Endothelial cell (in vitro differentiated cells): Measurements from ENCODE around the gene DPYD. TPM values are rescaled to one million over a fixed set of nuclear protein-coding genes. Genes with fewer than 3 reads are reported as not detected.

Experiments used
- DNase-seq: peaks from one replicate; pipeline ENCODE4 v3.0.0; 2021; ENCODE audit warnings: low spot score
- H3K27ac Mint-ChIP-seq: one replicate; pipeline ENCODE4 v1.8.0; 2021; ENCODE audit warnings: mixed read lengths, inconsistent platforms; ENCODE audit not compliant: unreplicated experiment
- H3K27me3 Mint-ChIP-seq: one replicate; pipeline ENCODE4 v1.8.0; 2021; ENCODE audit warnings: mild to moderate bottlenecking, moderate library complexity, mixed read lengths, inconsistent platforms; ENCODE audit not compliant: unreplicated experiment
- H3K36me3 Mint-ChIP-seq: one replicate; pipeline ENCODE4 v1.8.0; 2021; ENCODE audit warnings: mild to moderate bottlenecking, low read depth, mixed read lengths, inconsistent platforms; ENCODE audit not compliant: unreplicated experiment
- H3K4me1 Mint-ChIP-seq: one replicate; pipeline ENCODE4 v1.8.0; 2021; ENCODE audit warnings: mild to moderate bottlenecking, mixed read lengths, inconsistent platforms; ENCODE audit not compliant: unreplicated experiment
- H3K4me3 Mint-ChIP-seq: one replicate; pipeline ENCODE4 v1.8.0; 2021; ENCODE audit warnings: mild to moderate bottlenecking, mixed read lengths, inconsistent platforms; ENCODE audit not compliant: unreplicated experiment
- H3K9me3 Mint-ChIP-seq: one replicate; pipeline ENCODE4 v1.8.0; 2021; ENCODE audit warnings: mixed read lengths, inconsistent platforms; ENCODE audit not compliant: unreplicated experiment
- total RNA-seq: library from RNA; stranded (reverse); fragmentation: NEBNext Ultra II Directional; extraction: Animal tissue kit (Norgen Biotek cat#: 25700); gene quantifications from one replicate; pipeline ENCODE4 v1.2.1, GENCODE V29; 2021; ENCODE audit not compliant: unreplicated experiment
- TF ChIP-seq, protein P1 (sequence below): fragments of 200-600 bp; sonication (generic); IDR thresholded peaks from one replicate; pipeline ENCODE4 v1.5.0; 2021; ENCODE audit warnings: antibody characterized with exemption; ENCODE audit not compliant: unreplicated experiment

DPYD gene
- total RNA-seq, 1 donor from 2014 or later = 3.4 TPM

DNA sequence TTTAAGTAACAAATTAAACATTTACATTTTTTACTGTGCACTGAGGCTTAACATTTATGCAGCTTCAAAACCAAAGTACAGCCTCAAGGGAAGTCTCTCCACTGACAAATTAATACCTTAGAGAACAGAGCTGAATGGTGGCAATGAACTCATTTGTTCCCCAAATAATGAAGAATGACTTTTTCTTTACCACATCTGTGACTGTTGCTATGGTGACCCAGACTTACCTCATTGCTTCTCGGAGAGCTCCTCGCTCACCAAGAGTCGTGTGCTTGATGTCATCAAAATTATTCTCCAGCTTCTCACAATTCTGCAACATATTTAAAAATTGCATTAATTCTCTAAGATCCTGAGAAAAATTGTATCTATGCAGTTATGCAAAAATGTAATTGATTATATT is 92.9 kb downstream of the DPYD start:
- TF ChIP-seq, protein P1, sequence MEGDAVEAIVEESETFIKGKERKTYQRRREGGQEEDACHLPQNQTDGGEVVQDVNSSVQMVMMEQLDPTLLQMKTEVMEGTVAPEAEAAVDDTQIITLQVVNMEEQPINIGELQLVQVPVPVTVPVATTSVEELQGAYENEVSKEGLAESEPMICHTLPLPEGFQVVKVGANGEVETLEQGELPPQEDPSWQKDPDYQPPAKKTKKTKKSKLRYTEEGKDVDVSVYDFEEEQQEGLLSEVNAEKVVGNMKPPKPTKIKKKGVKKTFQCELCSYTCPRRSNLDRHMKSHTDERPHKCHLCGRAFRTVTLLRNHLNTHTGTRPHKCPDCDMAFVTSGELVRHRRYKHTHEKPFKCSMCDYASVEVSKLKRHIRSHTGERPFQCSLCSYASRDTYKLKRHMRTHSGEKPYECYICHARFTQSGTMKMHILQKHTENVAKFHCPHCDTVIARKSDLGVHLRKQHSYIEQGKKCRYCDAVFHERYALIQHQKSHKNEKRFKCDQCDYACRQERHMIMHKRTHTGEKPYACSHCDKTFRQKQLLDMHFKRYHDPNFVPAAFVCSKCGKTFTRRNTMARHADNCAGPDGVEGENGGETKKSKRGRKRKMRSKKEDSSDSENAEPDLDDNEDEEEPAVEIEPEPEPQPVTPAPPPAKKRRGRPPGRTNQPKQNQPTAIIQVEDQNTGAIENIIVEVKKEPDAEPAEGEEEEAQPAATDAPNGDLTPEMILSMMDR = no peak
- H3K36me3 Mint-ChIP-seq = no peaks in the 10 kb centered on the region
- no peak for DNase-seq
- H3K27ac Mint-ChIP-seq = no peak overlapping the region
- H3K9me3 Mint-ChIP-seq = no peaks in the 10 kb centered on the region
- no peaks in the 10 kb centered on the region for H3K27me3 Mint-ChIP-seq
- H3K4me3 Mint-ChIP-seq = no peak overlapping the region
- no peaks in the 10 kb centered on the region for H3K4me1 Mint-ChIP-seq

DNA sequence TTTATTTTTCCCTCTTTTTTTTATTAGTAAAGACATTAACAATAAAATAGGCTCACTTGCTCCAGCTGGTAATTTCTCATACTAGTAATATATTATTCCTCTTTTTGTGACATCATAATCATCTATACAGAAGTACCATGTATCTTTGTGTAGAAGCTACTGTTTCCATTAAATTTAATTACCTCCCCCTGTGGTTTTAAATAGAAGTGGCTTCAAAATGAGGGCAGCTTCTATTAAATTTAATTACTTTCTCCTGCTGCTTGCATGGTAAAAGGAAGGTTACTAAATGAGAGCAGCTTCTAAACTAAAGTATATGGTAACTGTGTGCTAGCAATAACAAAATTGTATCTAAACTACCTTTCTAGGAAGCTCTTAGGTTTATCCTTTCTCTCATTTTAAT is 94.0 kb downstream of the DPYD start:
- Mint-ChIP-seq H3K4me1 (no peaks in the 10 kb centered on the region), H3K9me3 (no peaks in the 10 kb centered on the region), H3K4me3 (no peak overlapping the region), H3K27me3 (no peaks in the 10 kb centered on the region), H3K36me3 (no peaks in the 10 kb centered on the region), H3K27ac (no peak overlapping the region)
- no peak for DNase-seq
- TF ChIP-seq, protein P1 = no peak

DNA sequence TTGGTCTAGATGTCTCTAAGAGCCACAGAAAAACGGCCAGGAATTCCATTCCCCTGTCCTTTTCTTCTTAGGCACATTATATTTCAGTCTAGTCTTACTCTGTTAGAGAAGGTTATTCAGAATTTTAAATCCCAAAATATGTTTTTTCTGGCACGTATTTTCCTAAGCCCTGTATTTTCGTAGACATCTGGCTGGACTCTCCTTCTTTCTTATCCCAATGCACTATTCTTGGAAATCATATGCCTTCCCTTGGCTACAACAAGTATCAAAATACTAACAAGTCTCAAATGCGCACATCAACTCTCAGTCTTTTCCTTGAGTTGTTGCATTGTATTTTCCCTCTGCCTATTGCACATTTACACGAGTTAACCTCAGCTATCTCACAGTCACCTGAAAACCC is 96.2 kb downstream of the DPYD start:
- Mint-ChIP-seq H3K36me3 (no peaks in the 10 kb centered on the region), H3K4me1 (no peaks in the 10 kb centered on the region), H3K9me3 (no peaks in the 10 kb centered on the region), H3K27ac (no peak overlapping the region), H3K4me3 (no peak overlapping the region), H3K27me3 (no peaks in the 10 kb centered on the region)
- TF ChIP-seq, protein P1 = no peak
- DNase-seq = no peak

DNA sequence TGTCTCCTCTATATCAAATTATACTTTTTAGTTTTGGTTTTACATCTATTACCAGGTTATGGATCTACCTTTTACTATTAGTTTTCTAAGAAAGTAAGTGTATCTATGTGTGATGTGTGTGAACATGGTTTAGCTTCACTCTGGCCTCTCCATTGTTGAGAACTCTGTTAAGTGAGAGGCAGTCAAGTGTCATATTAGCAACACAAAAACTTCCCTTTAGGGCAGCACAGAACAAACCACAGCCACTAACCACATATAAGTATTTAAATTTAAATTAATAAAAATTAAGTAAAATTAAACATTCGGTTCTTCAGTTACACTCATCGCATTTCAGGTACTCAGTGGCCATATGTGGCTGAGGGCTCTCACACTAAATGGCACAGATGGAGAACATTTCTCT is 96.6 kb downstream of the DPYD start:
- no peak overlapping the region for H3K27ac Mint-ChIP-seq
- no peaks in the 10 kb centered on the region for H3K36me3 Mint-ChIP-seq
- no peaks in the 10 kb centered on the region for H3K4me1 Mint-ChIP-seq
- no peaks in the 10 kb centered on the region for H3K27me3 Mint-ChIP-seq
- no peak for DNase-seq
- H3K9me3 Mint-ChIP-seq = no peaks in the 10 kb centered on the region
- TF ChIP-seq, protein P1 = no peak
- no peak overlapping the region for H3K4me3 Mint-ChIP-seq

DNA sequence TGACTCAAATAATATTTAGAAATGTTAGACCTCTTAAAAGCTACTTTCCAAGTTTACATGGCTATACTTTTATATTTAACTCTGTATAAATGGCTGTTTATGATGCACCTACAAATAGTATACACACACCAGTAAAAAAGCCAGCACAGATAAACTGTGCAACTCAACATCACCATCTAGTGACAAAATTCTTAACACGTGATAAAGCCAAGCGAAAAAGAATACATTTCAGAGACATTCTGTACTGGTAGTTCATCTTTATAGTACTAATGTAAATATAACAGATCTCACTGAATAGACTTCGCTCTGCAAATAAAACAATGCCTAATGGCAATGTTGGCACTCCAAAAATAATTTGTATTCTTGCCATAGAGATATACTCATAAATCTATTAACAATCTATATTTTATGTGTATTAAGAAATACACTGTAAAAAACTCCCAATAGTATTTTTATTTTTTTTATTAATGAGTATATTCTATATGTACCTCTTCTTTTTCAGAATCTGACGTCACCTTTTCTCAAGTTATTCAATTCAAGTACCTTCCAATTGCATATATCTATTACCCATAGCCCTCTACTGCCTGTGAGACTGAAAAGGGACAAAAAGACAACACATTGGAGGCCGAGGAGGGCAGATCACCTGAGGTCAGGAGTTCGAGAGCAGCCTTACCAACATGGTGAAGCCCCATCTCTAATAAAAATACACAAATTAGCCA is 100.2 kb downstream of the DPYD start:
- TF ChIP-seq, protein P1 = peak; percentile 55
- Mint-ChIP-seq H3K4me1 (no peaks in the 10 kb centered on the region), H3K9me3 (no peaks in the 10 kb centered on the region), H3K36me3 (no peaks in the 10 kb centered on the region), H3K27ac (no peak overlapping the region), H3K27me3 (no peaks in the 10 kb centered on the region), H3K4me3 (no peak overlapping the region)
- DNase-seq = no peak
